GM12891 (cell line): ENCODE results near the gene CA5A.

Experiments used
- PAX5 ChIP-seq: IDR thresholded peaks from 2 replicates; pipeline ENCODE4 v1.6.1; 2011; ENCODE audit warnings: low read length, moderate library complexity, mild to moderate bottlenecking; ENCODE audit not compliant: insufficient read depth, severe bottlenecking
- POLR2A ChIP-seq: IDR thresholded peaks from 2 replicates; pipeline ENCODE4 v1.6.1; 2011; ENCODE audit warnings: low read depth, low read length, control low read depth
- POLR2AphosphoS5 ChIP-seq: IDR thresholded peaks from 2 replicates; pipeline ENCODE4 v1.6.1; 2011; ENCODE audit warnings: low read depth, low read length, control low read depth
- POU2F2 ChIP-seq: IDR thresholded peaks from 2 replicates; pipeline ENCODE4 v1.6.1; 2011; ENCODE audit warnings: low read depth, mild to moderate bottlenecking, control low read depth, low read length, moderate library complexity
- SPI1 ChIP-seq: IDR thresholded peaks from 2 replicates; pipeline ENCODE4 v1.6.1; 2011; ENCODE audit warnings: low read depth, low read length, control low read depth
- TAF1 ChIP-seq: IDR thresholded peaks from 2 replicates; pipeline ENCODE4 v1.6.1; 2011; ENCODE audit warnings: low read depth, low read length, control low read depth

DNA sequence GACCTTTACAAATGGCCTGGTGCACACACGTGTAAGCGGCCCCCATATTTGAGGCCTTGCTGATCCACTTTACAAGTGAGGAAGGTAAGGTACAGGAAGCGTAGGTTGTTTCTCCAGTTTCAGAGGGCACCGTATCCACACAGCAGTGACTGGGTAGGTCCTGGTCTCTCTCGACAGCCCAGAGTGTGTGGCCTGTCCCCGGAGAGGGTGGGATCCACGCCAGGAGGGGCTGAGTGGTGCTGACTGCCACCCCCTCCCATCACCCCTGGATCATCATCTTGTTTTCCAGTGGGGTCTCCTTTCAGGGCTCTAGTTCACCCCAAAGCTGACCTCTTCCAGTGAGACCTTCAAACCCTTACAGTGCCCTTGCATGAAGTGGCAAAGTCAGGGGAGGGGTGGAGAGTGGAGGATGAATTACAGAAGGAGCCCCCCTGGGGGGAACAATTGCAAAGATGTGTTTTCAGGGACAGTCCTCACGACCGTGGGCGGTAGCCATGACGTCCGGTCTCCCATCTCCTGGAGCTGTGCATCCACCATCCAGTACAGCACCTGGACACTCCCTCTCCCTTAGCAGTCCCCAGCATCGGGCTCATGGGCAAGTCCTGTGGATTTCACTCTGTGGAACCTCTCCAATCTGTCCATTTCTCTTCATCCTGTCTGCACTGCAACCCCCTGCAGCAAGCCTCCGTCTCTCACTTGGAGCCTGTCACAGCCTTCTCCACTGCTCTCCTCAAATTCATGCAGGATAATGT lies 10.4 kb upstream of the CA5A start:
- TF ChIP-seq SPI1: no peak
- no peak for TF ChIP-seq POLR2AphosphoS5
- no peak for TF ChIP-seq TAF1
- no peak for TF ChIP-seq POLR2A
- TF ChIP-seq POU2F2: no peak
- TF ChIP-seq PAX5: no peak
